Measurements from ENCODE around the gene RCOR3. TPM values are rescaled to one million over a fixed set of nuclear protein-coding genes. Genes with fewer than 3 reads are reported as not detected.

Gene RCOR3
- total RNA-seq, 1 donor from 2014 or later: 36.5 TPM

DNA sequence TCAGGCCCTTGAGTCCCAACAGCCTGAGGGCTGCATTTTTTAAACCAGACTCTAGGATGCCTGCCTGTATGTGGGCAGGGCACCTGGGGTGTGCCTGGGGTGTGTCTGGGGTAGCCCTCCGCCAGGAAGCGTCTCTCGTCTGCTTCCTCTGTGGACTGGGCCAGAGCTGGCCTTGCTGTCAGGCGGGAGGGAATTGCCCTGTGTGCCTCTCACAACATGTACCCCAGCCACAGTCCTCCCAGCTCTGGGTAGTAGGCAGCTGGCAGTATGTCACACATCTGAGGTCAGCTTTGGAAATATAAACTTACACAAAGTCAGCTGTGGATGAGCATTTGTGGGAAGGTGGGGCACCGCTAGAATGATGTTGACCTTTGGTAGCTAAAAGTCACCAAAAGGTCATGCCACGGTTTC is 80.5 kb downstream of the RCOR3 start:
- DNase-seq (ENCODE audit: low spot score): no peak
- Mint-ChIP-seq H3K9me3 (ENCODE audit: low read depth) (no peaks in the 10 kb centered on the region), H3K4me1 (ENCODE audit: low read depth) (peaks cover 69% of the 10 kb centered on the region), H3K4me3 (ENCODE audit: unreplicated experiment) (no peak overlapping the region), H3K27ac (ENCODE audit: unreplicated experiment) (peak overlapping the region; percentile 60), H3K36me3 (ENCODE audit: low read depth) (no peaks in the 10 kb centered on the region), H3K27me3 (ENCODE audit: low read depth) (no peaks in the 10 kb centered on the region)
- TF ChIP-seq, protein P1, sequence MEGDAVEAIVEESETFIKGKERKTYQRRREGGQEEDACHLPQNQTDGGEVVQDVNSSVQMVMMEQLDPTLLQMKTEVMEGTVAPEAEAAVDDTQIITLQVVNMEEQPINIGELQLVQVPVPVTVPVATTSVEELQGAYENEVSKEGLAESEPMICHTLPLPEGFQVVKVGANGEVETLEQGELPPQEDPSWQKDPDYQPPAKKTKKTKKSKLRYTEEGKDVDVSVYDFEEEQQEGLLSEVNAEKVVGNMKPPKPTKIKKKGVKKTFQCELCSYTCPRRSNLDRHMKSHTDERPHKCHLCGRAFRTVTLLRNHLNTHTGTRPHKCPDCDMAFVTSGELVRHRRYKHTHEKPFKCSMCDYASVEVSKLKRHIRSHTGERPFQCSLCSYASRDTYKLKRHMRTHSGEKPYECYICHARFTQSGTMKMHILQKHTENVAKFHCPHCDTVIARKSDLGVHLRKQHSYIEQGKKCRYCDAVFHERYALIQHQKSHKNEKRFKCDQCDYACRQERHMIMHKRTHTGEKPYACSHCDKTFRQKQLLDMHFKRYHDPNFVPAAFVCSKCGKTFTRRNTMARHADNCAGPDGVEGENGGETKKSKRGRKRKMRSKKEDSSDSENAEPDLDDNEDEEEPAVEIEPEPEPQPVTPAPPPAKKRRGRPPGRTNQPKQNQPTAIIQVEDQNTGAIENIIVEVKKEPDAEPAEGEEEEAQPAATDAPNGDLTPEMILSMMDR (IDR thresholded peaks at IDR 0.05): no peak

DNA sequence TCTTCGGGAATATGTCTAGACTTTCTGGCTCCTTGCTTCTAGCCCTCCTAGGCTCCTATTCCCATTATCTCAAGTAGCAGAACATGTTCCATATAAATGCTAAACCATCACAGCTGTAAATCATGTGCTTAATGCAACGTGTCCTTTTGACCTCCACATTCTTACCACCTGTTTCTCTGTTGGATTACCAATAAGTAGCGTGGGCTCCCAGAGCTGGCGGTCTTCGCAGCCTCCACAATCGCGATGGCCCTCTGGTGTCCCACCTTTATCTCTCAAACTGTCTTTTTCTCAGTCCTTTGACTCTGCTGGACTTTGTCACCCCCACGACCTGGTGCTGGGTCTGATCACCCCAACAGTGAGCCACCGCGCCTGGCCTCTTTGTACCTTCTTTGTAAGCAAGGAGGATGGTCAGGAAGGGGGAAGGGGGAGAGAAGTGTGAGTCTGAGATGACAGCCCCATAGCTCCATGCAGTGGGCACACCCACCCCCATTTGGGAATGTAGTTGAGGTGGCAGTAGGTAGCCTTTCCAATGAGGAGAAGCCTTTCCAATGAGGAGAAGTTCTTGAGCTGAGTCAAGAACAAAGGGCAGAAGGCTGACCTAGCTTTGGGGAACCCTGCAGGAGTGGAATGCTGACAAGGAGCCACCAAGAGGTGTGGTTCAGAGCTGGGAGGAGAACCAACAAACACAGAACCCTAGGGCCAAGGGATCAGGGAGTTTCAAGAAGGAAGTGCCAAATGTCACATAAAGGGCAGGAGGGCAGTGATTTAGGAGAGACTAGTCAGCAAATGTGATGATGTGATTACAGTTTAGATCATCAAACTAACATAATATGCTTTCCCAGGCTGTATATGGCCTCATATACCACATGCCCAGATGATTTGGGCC is 81.7 kb downstream of the RCOR3 start:
- no peaks in the 10 kb centered on the region for H3K27me3 Mint-ChIP-seq (ENCODE audit: low read depth)
- H3K27ac Mint-ChIP-seq (ENCODE audit: unreplicated experiment): no peak overlapping the region
- TF ChIP-seq, protein P1 (IDR thresholded peaks at IDR 0.05): no peak

DNA sequence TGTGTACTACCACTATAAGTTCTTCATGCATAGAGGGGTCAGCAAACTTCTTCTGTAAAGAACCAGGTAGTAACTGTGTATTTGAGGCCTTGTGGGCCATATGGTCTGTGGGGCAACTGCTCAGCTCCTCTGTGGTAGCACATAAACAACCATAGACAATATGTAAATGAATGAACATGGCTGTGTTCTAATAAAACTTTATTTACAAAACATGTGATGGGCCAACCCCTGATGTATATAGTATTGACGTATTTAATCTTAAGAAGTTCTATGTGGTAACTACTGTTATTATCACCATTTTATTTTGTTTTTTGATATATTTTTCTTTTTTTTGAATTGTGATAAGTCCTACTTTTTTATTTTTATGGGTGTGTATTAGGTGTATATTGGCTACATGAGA is 82.8 kb downstream of the RCOR3 start:
- H3K9me3 Mint-ChIP-seq (ENCODE audit: low read depth): no peaks in the 10 kb centered on the region
- no peak overlapping the region for H3K27ac Mint-ChIP-seq (ENCODE audit: unreplicated experiment)
- TF ChIP-seq, protein P1 (IDR thresholded peaks at IDR 0.05): no peak
- DNase-seq (ENCODE audit: low spot score): no peak
- H3K4me3 Mint-ChIP-seq (ENCODE audit: unreplicated experiment): no peak overlapping the region
- no peaks in the 10 kb centered on the region for H3K27me3 Mint-ChIP-seq (ENCODE audit: low read depth)
- peaks cover 66% of the 10 kb centered on the region for H3K4me1 Mint-ChIP-seq (ENCODE audit: low read depth)
- peaks cover 2% of the 10 kb centered on the region for H3K36me3 Mint-ChIP-seq (ENCODE audit: low read depth)

More for the DNA sequence above, 81.7 kb downstream of the RCOR3 start:
- H3K4me1 Mint-ChIP-seq (ENCODE audit: low read depth): peaks cover 65% of the 10 kb centered on the region
- no peaks in the 10 kb centered on the region for H3K9me3 Mint-ChIP-seq (ENCODE audit: low read depth)
- H3K36me3 Mint-ChIP-seq (ENCODE audit: low read depth): peaks cover 2% of the 10 kb centered on the region
- no peak overlapping the region for H3K4me3 Mint-ChIP-seq (ENCODE audit: unreplicated experiment)
- no peak for DNase-seq (ENCODE audit: low spot score)

DNA sequence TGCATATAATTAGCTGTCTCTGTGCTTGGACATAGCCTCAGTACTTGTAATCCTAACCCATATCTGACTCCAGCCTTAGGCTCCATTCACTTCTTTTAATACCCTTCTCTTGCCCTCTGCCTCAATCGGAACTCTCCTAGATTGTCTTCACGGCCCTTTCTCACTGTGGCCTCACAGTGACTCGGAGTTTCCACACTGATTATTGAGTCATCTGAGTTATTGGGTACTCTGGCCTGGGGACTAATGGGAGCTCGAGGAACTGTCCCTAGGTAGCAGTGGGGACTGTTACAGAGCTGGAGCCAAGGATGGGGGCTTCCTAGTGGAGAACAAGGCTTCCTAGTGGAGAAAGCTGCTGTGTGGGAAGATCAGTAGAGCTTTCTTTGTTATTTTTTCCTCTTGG is 84.4 kb downstream of the RCOR3 start:
- no peaks in the 10 kb centered on the region for H3K9me3 Mint-ChIP-seq (ENCODE audit: low read depth)
- TF ChIP-seq, protein P1 (IDR thresholded peaks at IDR 0.05): no peak
- no peak for DNase-seq (ENCODE audit: low spot score)
- H3K4me3 Mint-ChIP-seq (ENCODE audit: unreplicated experiment): no peak overlapping the region
- no peaks in the 10 kb centered on the region for H3K27me3 Mint-ChIP-seq (ENCODE audit: low read depth)
- peak overlapping the region; percentile 73 for H3K27ac Mint-ChIP-seq (ENCODE audit: unreplicated experiment)
- H3K4me1 Mint-ChIP-seq (ENCODE audit: low read depth): peaks cover 64% of the 10 kb centered on the region
- peaks cover 3% of the 10 kb centered on the region for H3K36me3 Mint-ChIP-seq (ENCODE audit: low read depth)

DNA sequence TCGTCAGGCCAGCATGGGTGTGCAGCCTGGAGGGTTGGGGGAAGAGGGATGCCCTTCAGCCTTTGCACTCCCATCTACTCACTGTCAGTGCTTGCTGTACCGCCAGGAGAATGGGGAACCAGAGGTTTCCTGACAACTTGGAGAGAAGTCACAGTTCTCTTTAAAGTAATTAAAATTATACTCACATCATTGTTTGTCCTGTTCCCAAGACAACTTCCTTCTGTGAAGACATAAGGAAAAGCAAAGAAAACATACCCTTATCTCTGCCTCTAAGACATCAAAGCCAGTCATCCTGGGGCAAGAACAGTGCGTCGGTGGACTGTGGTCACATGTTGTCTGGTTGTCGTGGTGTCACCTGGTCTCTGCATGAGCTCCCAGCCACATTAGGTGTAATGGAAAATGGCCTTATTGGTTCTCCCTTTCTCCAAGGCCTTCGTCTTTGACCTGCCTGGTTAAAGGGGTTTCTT is 85.0 kb downstream of the RCOR3 start:
- Mint-ChIP-seq H3K9me3 (ENCODE audit: low read depth) (no peaks in the 10 kb centered on the region), H3K4me1 (ENCODE audit: low read depth) (peaks cover 61% of the 10 kb centered on the region), H3K27ac (ENCODE audit: unreplicated experiment) (peak overlapping the region; percentile 73)

More for the DNA sequence above, 85.0 kb downstream of the RCOR3 start:
- no peak for DNase-seq (ENCODE audit: low spot score)
- TF ChIP-seq, protein P1 (IDR thresholded peaks at IDR 0.05): no peak
- peaks cover 3% of the 10 kb centered on the region for H3K36me3 Mint-ChIP-seq (ENCODE audit: low read depth)
- no peak overlapping the region for H3K4me3 Mint-ChIP-seq (ENCODE audit: unreplicated experiment)
- no peaks in the 10 kb centered on the region for H3K27me3 Mint-ChIP-seq (ENCODE audit: low read depth)

Data from chondrocyte (in vitro differentiated cells).